HPDE6-E6E7 (cell line): ENCODE data around the gene GNA15.
A peak's percentile ranks its signal among the peaks of the same experiment; 100 is the strongest.

Experiments
- DNase-seq: peaks from one replicate; pipeline ENCODE4 v3.0.0; 2011; ENCODE audit warnings: missing footprints; ENCODE audit errors: extremely low spot score

Gene GNA15

DNA sequence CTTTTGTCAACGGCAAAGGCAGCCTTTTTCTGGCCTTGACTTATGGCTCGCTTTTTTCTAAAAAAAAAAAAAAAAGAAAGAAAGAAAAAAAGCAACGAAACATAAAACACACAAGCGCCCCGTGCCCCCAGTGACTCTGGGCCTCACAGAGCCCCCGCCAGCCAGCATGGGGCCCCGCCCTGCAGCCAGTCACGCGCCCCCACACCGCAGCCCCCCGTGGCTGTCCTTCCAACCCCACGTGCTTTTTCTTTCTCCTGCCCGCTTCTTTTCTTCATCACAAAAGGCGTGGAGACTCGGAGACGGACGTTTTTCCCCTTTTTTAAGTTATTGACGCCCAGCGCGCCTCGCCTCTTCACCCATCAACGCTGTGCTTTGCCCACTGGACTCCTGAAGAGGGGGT lies 14.4 kb upstream of the GNA15 start:
- DNase-seq, result no peak

DNA sequence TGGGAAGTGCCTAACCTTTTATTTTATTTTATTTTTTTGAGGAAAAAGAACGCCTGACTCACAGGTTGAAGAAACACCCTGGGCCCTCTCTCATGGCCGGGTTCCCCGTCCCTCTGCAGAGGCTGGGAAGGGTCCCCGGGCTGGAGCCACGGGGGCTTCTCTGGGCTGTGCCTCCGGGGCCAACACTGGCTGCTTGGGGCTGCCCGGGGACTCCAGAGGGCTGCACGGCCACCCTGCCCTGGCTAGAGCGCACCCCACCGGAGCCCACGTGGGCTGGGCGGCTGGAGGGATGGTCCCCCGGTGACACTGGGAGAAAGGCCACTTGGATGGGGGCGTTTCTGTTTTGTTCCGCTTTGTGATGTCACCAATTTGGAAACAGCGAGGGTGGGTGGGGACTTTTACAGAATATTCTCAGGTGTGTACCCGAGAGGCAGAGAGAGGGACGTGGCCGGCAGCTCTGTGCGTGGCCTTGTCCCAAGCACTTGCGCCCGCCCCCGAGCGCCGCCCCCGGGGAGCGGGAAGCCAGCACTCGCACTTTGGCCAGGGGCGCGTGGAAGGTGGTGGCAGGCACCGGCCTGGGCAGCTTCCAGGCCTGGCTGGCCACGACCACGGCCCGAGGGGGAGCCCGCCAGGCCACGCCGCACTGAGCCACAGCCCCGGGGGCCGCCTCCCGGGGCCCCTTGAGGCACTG lies 13.9 kb upstream of the GNA15 start:
- DNase-seq, result no peak

DNA sequence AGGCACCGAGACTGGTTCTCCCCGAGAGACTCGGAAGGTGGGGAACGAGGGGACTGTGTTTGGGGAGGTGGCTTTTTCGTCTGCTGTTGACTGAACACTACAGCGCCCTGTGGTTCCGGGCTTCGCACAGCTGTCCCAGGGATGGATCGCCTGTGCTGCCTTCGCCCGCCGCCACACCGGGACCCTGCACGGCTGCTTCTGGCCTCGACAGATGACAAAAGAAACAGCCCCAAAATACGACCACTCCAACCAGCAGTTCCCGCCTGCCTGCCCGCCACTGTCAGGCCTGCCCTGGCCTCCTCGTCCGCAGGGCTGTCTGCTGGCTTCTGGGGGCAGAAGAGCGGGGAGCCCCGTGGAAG lies 13.3 kb upstream of the GNA15 start:
- DNase-seq, result no peak

DNA sequence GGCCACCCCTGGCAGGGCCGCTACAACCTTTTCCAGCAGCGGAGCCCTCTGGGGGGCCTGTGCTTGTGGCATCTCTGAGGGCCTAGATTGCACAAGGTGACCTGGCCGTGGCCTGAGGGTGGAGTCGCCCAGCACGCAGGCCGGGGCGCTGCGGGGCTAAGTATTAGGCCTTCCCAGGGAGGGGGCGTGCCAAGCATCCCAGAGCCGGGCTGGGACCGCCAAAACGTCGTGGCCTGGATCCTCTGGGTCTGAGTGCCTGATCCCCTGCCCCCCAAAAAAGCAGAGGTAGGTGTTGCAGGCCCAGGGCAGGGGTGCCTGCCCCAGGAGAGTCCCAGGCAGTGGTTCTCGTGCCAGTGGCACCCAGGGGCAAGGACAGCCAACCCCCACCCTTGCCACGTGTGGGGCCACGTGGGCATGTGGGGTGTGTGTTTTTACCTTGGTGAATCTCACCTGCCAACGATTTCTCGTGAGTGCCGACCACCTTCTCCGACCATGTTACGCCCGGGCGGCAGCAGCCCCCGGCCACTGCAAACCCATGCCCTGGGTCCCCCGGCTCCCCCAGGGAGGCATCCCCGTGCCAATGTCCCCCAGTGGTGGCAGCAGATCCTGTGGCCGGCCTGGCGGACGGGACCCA lies 12.6 kb upstream of the GNA15 start:
- DNase-seq, result no peak

DNA sequence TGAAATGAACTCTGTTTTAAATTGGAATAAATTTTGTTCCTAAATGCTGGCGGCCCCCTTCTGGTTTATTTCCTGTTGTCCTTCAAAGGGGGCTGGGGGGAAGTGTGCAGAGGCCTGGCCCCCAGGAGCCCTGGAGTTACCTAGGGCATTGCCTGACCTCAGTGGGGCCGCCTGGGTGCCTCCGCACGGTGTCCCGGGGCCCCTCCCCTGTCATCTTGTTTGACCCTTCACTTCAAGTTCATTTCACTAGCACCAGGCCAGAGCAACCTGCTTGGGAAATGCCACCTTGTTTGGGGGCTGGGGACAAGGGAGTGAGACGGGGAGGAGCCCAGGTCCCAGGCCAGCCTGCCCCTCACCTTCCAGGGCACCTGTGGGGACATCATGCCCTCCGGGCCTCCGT lies 11.9 kb upstream of the GNA15 start:
- DNase-seq, result no peak

DNA sequence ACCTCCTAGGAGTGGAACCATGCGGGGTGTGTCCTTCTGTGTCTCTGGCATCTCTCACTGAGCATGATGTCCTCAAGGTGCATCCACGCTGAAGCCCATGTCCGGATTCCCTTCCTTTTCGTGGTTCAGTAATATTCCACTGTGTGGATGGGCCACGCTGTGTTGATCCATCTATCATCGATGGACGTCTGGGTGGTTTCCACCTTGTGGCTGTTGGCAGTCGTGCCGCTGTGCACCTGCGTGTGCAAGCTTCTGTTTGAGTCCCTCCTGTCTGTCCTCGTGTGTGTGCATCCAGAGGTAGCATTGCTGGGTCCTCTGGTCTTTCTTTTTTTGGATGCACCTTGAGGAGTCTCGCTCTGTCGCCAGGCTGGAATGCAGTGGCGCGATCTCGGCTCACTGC lies 11.2 kb upstream of the GNA15 start:
- no peak for DNase-seq

DNA sequence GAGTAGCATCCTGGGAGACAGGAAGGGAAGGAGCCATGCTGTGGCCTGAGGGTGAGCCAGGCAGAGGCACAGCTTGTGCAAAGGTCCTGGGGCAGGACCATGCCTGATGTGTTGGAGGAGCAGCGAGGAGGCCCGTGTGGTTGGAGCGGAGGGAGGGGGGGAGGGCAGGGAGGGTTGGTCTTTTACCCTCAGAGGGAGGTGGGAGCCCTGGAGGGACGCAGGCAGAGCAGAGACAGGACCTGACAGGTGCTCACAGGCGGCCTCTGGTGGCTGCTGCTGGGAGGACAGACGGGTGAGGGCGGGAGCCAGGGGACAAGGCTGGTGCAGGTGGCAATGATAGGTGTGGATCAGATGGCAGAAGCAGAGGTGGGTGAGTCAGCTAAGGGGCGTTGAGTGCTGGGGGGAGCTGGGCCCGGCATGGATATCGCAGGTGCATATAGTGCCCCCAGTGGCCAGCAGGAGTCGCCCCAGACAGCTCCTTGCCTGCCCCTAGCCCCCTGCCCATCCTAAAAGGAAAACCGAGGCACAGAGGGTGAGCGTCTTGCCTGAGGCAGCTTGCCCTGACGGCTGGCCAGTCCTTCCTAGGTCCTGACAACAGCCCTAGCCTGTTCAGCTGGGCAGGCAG lies 9.8 kb upstream of the GNA15 start:
- no peak for DNase-seq

DNA sequence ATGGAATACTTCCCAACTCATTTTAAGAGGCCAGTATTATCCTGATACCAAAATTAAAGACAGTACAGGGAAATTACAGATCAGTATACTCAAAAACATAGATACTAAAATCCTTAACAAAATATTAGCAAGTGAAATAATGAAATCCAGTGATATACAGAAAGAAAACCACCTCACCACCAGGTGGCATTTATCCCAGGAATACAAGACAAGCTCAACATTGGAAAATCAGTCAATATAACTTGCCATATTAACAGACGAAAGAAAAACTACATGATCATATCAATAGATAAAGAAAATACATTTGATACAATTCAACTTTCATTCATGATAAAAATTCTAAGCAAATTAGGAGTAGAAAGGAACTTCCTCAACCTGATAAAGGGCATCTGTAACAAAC lies 6.7 kb upstream of the GNA15 start:
- DNase-seq, result no peak

DNA sequence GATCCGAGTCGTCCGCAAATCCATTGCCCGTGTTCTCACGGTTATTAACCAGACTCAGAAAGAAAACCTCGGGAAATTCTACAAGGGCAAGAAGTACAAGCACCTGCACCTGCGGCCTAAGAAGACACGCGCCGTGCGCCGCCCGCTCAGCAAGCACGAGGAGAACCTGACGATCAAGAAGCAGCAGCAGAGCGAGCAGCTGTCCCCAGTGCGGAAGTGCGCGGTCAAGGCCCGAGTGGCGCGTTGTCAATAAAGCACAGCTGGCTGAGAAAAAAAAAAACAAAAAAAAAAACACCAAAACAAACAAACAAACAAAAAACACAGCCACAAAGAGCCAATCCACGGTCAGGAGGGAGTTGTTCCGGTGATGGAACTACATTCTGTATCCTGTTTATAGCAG lies 4.7 kb upstream of the GNA15 start:
- DNase-seq, result no peak

DNA sequence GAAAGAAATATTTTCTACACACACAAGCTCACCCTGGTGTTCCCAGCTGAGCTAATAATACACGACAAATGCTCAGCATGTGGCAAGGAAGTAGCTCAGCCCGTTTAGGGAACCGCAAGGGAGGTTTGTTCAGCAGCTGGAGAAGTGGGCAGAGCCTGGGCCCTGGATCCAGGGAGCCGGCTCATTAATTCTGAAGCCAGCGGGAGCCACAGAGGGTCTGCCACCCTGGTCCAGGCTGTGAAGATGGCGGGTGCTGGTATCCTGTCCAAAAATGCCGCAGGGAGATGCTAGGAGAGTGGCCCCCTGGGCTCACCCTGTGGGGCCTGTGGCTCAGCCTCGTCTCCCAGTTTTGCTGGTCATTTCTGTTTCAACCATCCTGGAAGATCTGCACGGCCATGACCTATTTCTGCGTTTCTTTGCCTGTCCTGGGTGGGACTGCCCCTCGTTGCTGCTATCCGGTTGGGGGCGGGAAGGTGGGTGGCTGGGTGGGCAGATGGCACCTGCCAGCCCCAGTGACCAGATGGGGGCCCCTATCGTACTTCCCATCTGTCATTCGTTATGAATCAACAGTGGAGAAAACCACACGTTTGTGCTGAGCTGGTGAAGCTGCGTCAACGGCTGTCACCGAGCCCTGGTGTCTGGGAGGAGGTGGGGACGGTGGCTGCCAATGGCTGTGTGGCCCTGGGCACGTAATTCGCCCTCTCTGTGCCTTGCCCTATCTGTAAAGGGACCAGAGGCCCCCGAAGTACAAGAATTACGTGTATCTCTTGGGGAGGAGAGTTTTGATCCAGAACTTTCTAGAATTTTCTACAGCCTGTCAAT lies 2.7 kb upstream of the GNA15 start:
- no peak for DNase-seq

DNA sequence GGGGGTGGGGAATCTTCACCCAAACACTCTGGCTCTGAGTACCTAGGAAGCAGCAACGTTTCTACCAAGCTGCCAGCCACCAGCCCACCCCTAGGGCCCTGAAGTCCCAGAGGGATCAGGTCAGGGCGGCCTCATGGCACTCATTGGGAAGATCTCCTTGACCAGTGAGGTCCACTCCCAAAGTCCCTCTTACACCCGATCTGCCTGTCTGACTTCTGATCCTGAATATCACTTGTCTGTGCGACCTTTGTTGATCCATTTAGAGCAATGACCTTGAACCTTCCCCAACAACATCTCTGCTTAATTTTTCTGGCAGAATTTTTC lies 2.1 kb upstream of the GNA15 start:
- DNase-seq, result no peak

DNA sequence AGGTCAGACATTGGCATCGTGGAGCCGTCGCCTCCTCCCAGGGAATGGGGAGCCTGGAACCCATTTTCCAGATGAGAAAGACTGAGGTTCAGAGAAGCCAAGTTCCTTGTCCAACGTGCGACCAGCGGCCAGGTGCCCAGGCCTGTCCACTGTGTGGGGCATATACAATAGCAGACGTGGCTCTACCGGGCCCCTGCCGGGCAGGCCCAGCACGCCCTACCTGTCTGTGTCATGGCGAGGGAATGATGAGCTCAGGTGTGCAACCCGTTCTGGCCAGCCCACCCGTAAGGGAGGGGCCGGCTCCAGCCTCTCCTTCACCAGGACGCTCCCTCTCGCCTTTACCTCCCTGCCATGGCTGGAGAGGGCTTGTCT lies 837 bp downstream of the GNA15 start:
- peak; percentile 89 for DNase-seq

DNA sequence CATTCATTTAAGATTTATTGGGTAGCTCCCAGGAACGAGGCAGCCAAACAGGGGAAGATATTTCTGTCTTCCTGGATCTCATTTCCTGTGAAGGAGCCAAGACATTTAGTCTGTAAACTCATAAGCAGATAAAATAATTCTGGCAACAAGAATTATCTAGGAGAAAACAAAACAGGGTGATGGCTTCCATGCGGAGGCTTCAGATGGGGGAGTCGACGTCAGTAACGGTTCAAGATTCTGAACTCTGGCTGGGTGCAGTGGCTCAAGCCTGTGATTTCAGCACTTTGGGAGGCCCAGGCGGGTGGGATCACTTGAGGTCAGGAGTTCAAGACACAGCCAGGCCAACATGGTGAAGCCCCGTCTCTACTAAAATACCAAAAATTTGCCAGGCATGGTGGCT lies 1.3 kb downstream of the GNA15 start:
- DNase-seq, result no peak

DNA sequence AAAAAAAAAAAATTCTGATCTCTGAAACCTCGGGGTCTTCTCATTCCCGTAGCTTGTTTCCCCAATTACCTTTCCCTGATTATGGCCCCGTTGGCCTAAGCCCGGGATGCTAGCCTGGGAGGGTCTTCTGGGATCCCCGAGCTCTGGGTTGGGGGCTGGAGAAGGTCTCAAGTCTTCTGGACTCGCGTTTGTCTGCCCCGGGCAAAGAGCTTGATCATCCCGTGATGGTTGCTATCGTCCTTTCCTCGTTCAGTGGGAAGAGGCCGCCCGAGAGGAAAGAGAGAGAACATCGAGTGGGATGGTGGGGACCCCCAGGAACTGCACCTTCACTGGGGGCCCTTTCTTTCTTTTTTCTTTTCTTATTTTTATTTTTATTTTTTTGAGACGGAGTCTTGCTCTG lies 2.4 kb downstream of the GNA15 start:
- no peak for DNase-seq

DNA sequence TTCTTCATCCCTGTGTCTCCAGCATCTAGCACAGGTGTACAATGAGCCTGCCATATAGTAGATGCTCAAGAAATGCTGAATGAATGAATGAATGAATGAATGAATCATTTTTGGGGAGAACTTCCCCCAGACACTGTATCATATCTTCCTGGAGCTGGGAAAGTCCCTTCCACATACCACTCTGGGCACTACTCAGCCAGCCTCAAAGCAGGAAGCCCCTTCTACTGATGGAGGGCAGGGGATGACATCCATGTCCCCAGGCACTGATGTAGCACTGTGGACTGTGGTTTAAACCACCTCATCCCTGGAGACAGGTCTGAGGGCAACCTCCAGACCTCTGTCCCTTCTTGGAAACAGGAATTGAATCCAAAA lies 4.8 kb downstream of the GNA15 start:
- DNase-seq, result no peak

DNA sequence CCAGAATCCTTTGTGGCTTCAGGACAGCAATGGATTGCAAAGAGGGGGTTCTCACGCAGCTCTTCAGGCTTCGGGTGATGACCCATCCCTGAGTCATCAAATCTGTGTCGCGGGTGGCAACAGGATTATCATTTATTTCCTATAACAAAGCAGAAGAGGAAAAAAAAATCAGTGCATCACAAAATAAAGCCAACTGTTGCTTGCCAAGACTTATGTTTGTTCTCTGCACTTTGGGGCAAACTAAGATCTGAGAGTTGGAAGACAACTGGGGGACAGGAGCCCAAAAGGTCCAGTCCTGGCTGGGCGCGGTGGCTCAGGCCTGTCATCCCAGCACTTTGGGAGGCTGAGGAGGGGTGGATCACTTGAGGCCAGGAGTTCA lies 6.4 kb downstream of the GNA15 start:
- peak; percentile 90 for DNase-seq

DNA sequence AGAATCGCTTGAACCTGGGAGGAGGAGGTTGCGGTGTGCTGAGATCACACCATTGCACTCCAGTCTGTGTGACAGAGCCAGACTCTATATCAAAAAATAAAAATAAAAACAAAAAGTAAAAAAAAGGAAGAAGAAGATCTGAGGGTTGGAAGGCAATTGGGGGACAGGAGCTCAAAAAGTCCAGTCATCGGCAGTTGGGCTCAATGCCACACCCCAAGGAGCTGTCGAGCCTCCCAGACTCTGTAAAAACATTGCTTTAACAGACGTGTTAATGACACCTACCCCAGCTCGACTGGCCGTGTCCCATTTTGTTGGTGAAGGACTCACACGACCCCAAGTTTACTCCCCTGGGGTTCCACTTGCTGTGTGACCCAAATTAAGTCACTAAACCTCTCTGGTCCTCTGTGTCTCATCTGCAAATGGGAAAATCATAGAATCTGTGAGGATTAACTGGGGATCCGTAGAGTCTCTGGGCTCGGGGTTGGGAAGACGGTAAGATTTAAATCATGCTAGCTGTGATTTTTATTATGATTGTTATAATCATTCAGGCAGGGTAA lies 7.0 kb downstream of the GNA15 start:
- no peak for DNase-seq

DNA sequence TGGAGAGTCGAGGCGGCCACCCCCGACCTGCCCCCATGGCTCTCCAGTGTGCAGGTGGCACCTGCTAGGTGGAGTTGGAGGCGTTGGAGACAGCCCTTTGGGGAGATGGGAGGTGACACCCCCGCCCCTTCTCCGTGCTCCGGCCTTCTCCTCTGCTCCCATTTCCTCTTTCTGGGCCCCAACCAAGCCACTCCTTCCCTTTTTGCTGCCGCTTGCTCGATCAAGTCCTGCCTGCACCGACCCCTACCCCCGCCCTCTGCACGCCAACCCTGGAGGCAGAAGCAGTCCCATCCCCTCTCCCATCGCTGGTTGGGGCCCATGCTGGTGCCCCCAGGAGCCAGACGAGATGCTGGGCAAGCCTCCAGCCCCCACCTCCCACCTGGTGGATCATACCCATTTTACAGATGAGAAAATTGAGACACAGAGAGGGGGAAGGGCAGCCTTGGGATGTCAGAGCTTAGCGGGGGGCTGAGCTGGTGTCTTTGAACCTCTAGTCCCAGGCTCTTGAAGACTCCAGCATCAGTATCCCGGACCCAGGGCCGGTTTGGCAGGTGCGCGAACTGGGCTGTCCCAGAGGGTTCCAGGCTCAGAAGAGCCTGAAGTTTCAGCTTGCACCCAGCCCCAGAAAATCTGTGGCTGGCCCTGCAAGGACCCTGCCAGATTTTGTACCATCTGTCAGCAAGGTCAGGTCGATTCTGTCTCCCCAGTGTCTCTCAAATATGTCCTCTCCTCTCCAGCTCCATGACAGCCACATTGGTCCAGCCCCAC lies 10.3 kb downstream of the GNA15 start:
- no peak for DNase-seq

DNA sequence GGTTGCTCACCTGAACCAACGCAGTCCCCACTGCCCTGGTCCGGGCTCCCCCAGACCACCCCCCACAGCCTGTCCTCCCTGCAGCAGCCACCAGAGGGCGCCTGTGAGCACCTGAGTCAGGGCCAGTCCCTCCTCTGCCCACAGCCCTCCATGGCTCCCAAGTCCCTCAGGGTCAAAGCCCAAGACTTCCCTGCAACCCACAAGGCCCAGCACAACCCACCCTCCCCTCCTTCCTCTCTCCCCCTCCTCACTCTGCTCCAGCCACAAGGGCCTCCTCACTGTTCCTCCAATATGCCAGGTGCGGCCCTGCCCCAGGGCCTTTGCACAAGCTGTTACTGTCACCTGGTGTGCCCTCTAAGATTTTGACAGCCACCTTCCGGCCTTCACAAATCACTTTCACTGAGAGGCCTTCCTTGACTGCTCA lies 10.9 kb downstream of the GNA15 start:
- no peak for DNase-seq

DNA sequence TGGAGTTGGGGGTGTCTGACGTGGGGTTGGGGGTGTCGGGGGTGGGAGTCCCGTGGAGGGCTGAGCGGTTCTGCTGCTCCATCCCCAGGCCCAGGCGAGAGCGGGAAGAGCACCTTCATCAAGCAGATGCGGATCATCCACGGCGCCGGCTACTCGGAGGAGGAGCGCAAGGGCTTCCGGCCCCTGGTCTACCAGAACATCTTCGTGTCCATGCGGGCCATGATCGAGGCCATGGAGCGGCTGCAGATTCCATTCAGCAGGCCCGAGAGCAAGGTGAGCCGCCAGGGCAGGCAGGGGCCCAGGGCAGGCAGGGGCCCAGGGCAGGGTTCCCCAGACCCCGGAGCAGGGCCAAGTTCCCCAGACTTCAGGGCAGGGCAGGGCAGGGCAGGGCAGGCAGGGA lies 12.7 kb downstream of the GNA15 start:
- DNase-seq, result no peak

DNA sequence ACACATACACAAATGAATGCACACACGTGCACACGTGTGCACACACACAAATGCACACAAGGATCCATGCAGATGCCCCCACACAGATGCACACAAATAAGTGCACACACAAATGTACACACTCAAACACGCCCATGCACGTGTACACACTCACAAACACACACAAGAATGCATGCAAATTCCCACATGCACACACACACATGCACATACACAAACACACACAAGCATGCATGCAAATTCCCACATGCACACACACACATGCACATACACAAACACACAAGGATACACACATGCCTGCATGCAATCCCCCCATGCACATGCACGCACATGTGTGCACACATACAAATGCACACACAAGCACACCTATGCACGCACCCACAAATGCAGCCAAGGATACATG lies 13.3 kb downstream of the GNA15 start:
- DNase-seq, result no peak
